Mesenchymal stem cell (in vitro differentiated cells and primary cell): ENCODE results near the gene ACSM2A.
"Not testable (repeated sequence)": the region's sequence is repeated elsewhere in the genome, so short reads cannot be mapped to it uniquely, and the experiment has no call there.

ENCODE experiments used
- DNase-seq: peaks from one replicate; pipeline ENCODE4 v3.0.0-alpha.2; 2013
- H2AFZ ChIP-seq: one replicate; pipeline ENCODE4 v1.6.1; 2013; ENCODE audit warnings: low read depth, mild to moderate bottlenecking, control low read depth, inconsistent platforms, low read length, moderate library complexity
- H2AK5ac ChIP-seq: 2 replicates; pipeline ENCODE4 v1.6.1; 2013; ENCODE audit warnings: low read length, moderate library complexity, mild to moderate bottlenecking, inconsistent platforms; ENCODE audit not compliant: severe bottlenecking
- H2BK120ac ChIP-seq: one replicate; pipeline ENCODE4 v1.6.1; 2013; ENCODE audit warnings: low read depth, mild to moderate bottlenecking, inconsistent platforms, low read length, moderate library complexity
- H2BK12ac ChIP-seq, 2 experiments: one replicate each; pipeline ENCODE4 v1.6.1; 2013; ENCODE audit warnings: inconsistent platforms in 2 of 2, low read length in 2 of 2, mild to moderate bottlenecking in 2 of 2, moderate library complexity in 2 of 2, control low read depth in 1 of 2
- H2BK15ac ChIP-seq: one replicate; pipeline ENCODE4 v1.6.1; 2013; ENCODE audit warnings: mild to moderate bottlenecking, low read depth, inconsistent platforms; ENCODE audit not compliant: poor library complexity, severe bottlenecking
- H2BK5ac ChIP-seq: 2 replicates; pipeline ENCODE4 v1.6.1; 2013; ENCODE audit warnings: low read depth, mild to moderate bottlenecking, low read length, control low read depth, inconsistent platforms; ENCODE audit not compliant: poor library complexity, severe bottlenecking
- H3K14ac ChIP-seq, 2 experiments: one replicate each; pipeline ENCODE4 v1.6.1; 2013; ENCODE audit warnings: inconsistent platforms in 2 of 2, low read length in 2 of 2, control low read depth in 1 of 2, mild to moderate bottlenecking in 1 of 2, moderate library complexity in 1 of 2
- H3K18ac ChIP-seq, 2 experiments: one replicate each; pipeline ENCODE4 v1.6.1; 2013; ENCODE audit warnings: inconsistent platforms in 2 of 2, low read length in 2 of 2, control low read depth in 1 of 2, low read depth in 1 of 2, mild to moderate bottlenecking in 1 of 2
- H3K23ac ChIP-seq, 2 experiments: one replicate each; pipeline ENCODE4 v1.6.1; 2013; ENCODE audit warnings: inconsistent platforms in 2 of 2, low read length in 2 of 2, mild to moderate bottlenecking in 2 of 2, moderate library complexity in 2 of 2, control low read depth in 1 of 2
- H3K27ac ChIP-seq: 2 replicates; pipeline ENCODE4 v1.5.1; 2013; ENCODE audit warnings: mild to moderate bottlenecking, moderate library complexity, low read length, control low read depth, inconsistent platforms; ENCODE audit not compliant: poor library complexity, severe bottlenecking
- H3K27me3 ChIP-seq, 2 experiments: 2 replicates each; pipeline versions ENCODE4 v1.6.1 to v1.7.0; 2013; ENCODE audit warnings: low read length in 2 of 2, mild to moderate bottlenecking in 2 of 2, moderate library complexity in 2 of 2, control low read depth in 1 of 2, inconsistent platforms in 1 of 2; ENCODE audit not compliant: control insufficient read depth in 1 of 2, insufficient read depth in 1 of 2
- H3K36me3 ChIP-seq, 2 experiments: 2 replicates each; pipeline versions ENCODE4 v1.6.1 to v1.7.0; 2013; ENCODE audit warnings: low read length in 2 of 2, control low read depth in 1 of 2, inconsistent platforms in 1 of 2, low read depth in 1 of 2, mild to moderate bottlenecking in 1 of 2; ENCODE audit not compliant: insufficient read depth in 2 of 2, control insufficient read depth in 1 of 2
- H3K4ac ChIP-seq, 2 experiments: one replicate each; pipeline ENCODE4 v1.6.1; 2013; ENCODE audit warnings: inconsistent platforms in 2 of 2, low read length in 2 of 2, mild to moderate bottlenecking in 2 of 2, moderate library complexity in 2 of 2, control low read depth in 1 of 2, low read depth in 1 of 2
- H3K4me1 ChIP-seq: 2 replicates; pipeline ENCODE4 v1.6.1; 2013; ENCODE audit warnings: low read depth, low read length, control low read depth; ENCODE audit not compliant: control insufficient read depth, insufficient read depth
- H3K4me2 ChIP-seq: 2 replicates; pipeline ENCODE4 v1.6.1; 2013; ENCODE audit warnings: low read length, mild to moderate bottlenecking, inconsistent platforms; ENCODE audit not compliant: poor library complexity, severe bottlenecking
- H3K4me3 ChIP-seq, 2 experiments: 2 replicates each; pipeline versions ENCODE4 v1.5.1 to v1.7.0; 2013; ENCODE audit warnings: low read length in 2 of 2, mild to moderate bottlenecking in 2 of 2, control low read depth in 1 of 2, low read depth in 1 of 2; ENCODE audit not compliant: insufficient read depth in 1 of 2
- H3K79me1 ChIP-seq: replicated peaks from 2 replicates; pipeline ENCODE4 v1.6.1; 2013; ENCODE audit warnings: mild to moderate bottlenecking, control low read depth, low read length, inconsistent platforms; ENCODE audit not compliant: poor library complexity, severe bottlenecking
- H3K9ac ChIP-seq: 2 replicates; pipeline ENCODE4 v1.7.0; 2013; ENCODE audit warnings: mild to moderate bottlenecking, low read length, moderate library complexity
- H3K9me3 ChIP-seq: 2 replicates; pipeline ENCODE4 v1.7.0; 2013; ENCODE audit warnings: mild to moderate bottlenecking, low read length; ENCODE audit not compliant: control insufficient read depth
- H4K8ac ChIP-seq: one replicate; pipeline ENCODE4 v1.6.1; 2013; ENCODE audit warnings: inconsistent platforms, mild to moderate bottlenecking, low read length, moderate library complexity
- H4K91ac ChIP-seq: one replicate; pipeline ENCODE4 v1.6.1; 2013; ENCODE audit warnings: mild to moderate bottlenecking, low read length, inconsistent platforms
- WGBS: methylation state at CpG from one replicate; pipeline ENCODE4 v1.1.7; 2013; ENCODE audit warnings: mixed read lengths; 5-methylcytosine and 5-hydroxymethylcytosine counted together

ACSM2A gene

DNA sequence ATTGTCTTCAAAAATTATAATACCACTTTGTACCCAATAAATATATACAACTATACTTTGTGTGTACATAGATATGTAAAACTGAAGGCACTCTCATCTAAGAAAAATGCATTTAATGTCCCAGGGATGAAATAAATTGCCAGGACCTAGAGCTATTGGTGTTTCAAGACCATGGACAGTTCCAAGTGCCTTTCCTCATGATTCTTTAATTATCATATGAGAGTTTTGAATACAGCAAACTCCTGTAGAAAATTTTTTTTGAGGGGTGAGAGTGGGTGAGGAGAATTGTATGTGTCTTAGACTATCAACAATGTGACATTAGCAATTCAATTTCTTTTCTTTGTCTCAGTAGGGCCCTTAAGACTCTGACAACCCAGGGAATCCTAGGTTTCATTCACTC, 17.6 kb downstream of the ACSM2A start:
- H3K4me1 ChIP-seq, H3K36me3 ChIP-seq, DNase-seq, H3K27me3 ChIP-seq, H2AK5ac ChIP-seq, H3K9ac ChIP-seq, H4K91ac ChIP-seq, H2BK15ac ChIP-seq, H2BK120ac ChIP-seq, H2BK5ac ChIP-seq, H3K14ac ChIP-seq, H3K4me2 ChIP-seq, H3K4ac ChIP-seq, H3K9me3 ChIP-seq, H4K8ac ChIP-seq, H3K4me3 ChIP-seq, H3K79me1 ChIP-seq, H3K23ac ChIP-seq, H3K27ac ChIP-seq, H3K18ac ChIP-seq, H2AFZ ChIP-seq, H2BK12ac ChIP-seq: not testable (repeated sequence)

DNA sequence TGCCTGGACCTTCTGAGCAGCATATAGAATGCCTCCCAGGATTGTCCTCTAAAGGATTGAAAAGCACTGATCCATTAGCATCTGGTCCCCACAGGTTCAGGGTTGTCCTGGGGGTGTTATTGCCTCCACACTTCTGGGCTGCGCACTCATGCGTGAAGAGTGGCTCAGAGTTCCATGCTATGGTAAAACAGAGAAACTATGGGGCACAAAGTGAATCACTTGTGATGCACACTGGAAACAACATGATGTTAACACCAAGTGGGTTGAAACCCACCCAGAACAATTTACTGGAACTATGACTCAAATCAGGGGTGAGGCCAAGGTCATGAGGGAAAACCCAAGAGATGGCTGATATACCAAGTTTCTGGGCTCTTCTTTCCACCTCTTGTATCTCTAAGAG, 18.6 kb downstream of the ACSM2A start:
- H3K23ac ChIP-seq, H4K8ac ChIP-seq, H3K79me1 ChIP-seq, H3K14ac ChIP-seq, H3K4me2 ChIP-seq, H3K18ac ChIP-seq, H3K9me3 ChIP-seq, H3K36me3 ChIP-seq, H3K4me1 ChIP-seq, DNase-seq, H3K27me3 ChIP-seq, H2AFZ ChIP-seq, H3K4ac ChIP-seq, H3K4me3 ChIP-seq, H2BK5ac ChIP-seq, H3K27ac ChIP-seq, H2AK5ac ChIP-seq, H2BK12ac ChIP-seq, H2BK15ac ChIP-seq, H2BK120ac ChIP-seq, H4K91ac ChIP-seq, H3K9ac ChIP-seq: not testable (repeated sequence)
- WGBS = 91% methylated on average over 2 of the region's 2 CpGs

DNA sequence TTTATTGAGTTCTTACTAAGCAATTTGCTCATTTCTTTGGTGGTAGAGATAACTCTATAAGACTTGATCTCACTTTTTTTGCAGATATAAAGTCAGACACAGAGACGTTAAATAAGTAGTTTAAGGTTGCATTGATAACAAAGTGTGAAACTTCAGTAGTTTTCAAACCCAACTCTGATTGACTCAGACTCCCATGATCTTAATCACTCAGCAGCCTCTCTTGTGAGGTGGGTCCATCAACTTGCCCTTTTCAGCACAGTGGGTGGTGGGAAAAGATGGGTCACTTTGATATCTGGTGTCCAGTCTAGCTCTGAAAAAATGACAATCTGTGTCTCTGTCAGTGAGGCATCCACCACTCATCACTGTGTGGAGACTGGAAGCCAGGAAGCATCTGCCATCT, 19.4 kb downstream of the ACSM2A start:
- not testable (repeated sequence) for H2BK120ac ChIP-seq, H3K4me3 ChIP-seq, H4K91ac ChIP-seq, H2AK5ac ChIP-seq, H3K14ac ChIP-seq, H2BK12ac ChIP-seq, DNase-seq, H3K27me3 ChIP-seq, H3K23ac ChIP-seq, H3K4me2 ChIP-seq, H2BK15ac ChIP-seq, H3K18ac ChIP-seq, H3K4me1 ChIP-seq, H3K27ac ChIP-seq, H3K9ac ChIP-seq, H3K79me1 ChIP-seq, H3K36me3 ChIP-seq, H3K9me3 ChIP-seq, H4K8ac ChIP-seq, H2AFZ ChIP-seq, H3K4ac ChIP-seq, H2BK5ac ChIP-seq
- no CpG with 5 or more reads among the region's 1 CpG for WGBS

DNA sequence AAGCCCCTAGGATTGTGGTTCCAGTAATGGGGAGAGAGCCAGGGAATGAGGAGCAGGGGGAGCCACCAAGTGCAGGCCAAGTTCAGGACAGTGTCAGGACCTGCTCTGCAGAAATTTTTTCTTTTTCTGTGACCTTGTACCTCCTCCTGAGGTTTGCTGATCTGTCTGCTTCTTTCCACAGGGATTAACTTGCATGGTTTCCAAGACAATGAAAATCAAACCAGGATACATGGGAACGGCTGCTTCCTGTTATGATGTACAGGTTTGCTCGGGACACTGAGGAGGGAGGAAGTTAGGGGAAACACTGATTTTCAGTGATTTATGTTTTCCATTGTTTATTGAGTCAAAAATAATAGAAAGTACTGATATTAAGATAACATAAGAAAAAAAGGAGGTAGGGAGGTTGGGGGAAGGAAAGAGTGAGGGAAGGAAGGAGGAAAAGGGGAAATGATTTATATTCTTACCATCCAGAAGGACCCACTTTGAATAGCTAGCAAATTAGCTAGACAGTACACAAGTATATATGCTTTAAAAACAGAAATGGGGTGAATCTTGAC, 25.9 kb downstream of the ACSM2A start:
- H3K27ac ChIP-seq, H3K27me3 ChIP-seq, H3K9ac ChIP-seq, H3K23ac ChIP-seq, H2AK5ac ChIP-seq, H2BK5ac ChIP-seq, H2BK120ac ChIP-seq, H3K4me2 ChIP-seq, H3K9me3 ChIP-seq, H4K8ac ChIP-seq, H3K4ac ChIP-seq, H3K79me1 ChIP-seq, DNase-seq, H4K91ac ChIP-seq, H3K4me1 ChIP-seq, H3K18ac ChIP-seq, H3K14ac ChIP-seq, H3K36me3 ChIP-seq, H3K4me3 ChIP-seq, H2BK12ac ChIP-seq, H2BK15ac ChIP-seq, H2AFZ ChIP-seq: not testable (repeated sequence)
- whole genome bisulfite sequencing = no CpG with 5 or more reads among the region's 2 CpGs
